NCI-H1694 (cell line): ENCODE results near the gene FFAR4.

ENCODE experiments used
- DNase-seq: peaks from one replicate; lab custom pipeline; 2025; lab: John Stamatoyannopoulos, UW

FFAR4 gene

DNA sequence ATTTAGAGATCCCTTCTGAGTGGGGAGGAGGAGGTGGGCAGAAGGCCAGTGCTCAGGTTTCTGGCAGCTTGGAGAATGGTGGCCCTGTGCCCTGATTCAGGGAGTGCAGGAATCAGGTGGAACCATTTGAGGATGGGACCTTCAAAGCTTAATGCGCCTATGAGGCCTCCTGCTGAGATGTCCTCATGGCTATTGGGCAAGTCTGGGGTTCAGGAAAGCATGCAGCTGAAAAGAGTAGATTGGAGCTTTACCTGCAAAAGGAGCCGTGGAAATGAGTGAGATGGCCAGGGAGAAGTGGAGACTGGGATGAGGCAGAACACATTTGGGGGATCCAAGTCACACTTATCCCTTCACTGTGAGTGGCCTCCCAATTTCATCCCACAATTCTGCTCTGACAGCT lies 6.1 kb downstream of the FFAR4 start:
- DNase-seq = no peak

- no peak for DNase-seq
Observed at GRCh38 chr10:93573051-93573909, 6.8 kb downstream of the FFAR4 start.

GRCh38 chr10:93573924-93574323 lies 7.5 kb downstream of the FFAR4 start:
- no peak for DNase-seq

- DNase-seq = no peak
Observed at GRCh38 chr10:93576888-93577287, 10.4 kb downstream of the FFAR4 start.

DNA sequence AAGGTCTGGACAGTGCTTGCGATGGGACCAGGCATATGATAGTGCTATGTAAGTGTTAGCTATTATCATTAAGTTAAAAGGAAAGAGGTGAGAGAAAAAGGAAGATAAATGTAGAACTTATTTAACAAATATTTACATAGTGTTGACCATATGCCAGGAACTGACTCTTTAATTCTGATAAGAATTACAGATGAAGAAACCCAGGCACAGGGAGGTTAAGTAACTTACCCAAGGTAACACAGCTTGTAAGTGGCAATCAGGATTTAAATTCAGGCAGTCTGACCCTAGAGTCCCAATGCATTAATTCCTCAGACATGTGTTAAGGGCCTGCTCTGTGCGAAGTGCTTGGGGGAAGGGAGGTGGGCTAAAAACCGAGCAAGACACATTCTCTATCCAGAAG lies 11.1 kb downstream of the FFAR4 start:
- no peak for DNase-seq

GRCh38 chr10:93579089-93579488 lies 12.6 kb downstream of the FFAR4 start:
- no peak for DNase-seq

DNA sequence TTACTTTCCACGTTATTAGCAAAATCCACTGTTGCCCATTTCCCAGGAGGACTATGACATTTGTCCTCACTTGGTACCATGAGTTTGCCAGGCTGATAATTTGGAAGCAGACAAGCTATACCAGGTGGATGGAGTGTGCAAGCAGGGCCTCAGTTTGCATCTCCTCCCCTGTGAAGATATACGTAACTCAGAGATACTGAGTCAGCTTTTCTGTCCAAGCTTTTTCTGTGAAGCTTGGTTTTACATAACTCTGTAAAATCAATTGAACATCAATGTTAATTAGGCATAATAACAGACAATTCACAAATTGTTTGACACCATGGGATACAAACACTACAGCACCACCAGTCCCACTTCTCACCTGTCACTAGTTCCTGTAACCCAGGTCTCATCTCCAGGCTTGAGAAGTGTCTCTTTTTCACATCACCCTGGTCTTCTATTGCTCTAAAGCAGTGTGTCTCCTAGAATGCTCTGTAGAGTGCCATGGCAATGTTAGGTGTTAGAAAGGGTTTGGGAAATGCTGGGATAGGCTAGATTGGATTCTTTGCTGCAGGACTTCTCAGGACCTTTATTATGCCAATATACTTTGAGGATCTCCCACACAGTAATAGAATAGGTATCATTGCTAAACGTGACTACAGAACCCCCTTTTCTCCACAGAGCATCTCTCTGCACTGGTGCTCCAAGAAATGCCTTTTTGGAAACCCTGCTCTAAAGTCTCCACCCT lies 13.7 kb downstream of the FFAR4 start:
- DNase-seq = no peak

DNA sequence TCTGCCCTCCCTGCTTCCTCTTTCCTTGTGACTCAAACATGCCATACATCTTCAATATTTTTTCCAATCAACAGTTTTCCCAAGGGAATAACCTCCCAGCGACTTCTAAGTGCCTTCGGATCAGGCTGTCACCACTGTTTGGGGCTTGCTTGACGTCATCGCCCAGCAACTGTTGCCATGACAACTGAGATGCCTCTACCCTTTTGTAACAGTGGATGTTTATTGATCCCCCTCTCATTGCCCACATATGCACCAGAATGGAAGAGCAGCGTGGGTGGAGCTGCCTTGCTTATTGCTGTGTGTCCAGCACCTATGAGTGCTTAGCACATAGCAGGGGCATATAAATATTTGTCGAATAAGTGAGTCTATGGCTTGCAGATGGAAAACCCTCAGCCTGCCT lies 14.4 kb downstream of the FFAR4 start:
- DNase-seq = no peak

- no peak for DNase-seq
Observed at GRCh38 chr10:93584445-93584844, 18.0 kb downstream of the FFAR4 start.

DNA sequence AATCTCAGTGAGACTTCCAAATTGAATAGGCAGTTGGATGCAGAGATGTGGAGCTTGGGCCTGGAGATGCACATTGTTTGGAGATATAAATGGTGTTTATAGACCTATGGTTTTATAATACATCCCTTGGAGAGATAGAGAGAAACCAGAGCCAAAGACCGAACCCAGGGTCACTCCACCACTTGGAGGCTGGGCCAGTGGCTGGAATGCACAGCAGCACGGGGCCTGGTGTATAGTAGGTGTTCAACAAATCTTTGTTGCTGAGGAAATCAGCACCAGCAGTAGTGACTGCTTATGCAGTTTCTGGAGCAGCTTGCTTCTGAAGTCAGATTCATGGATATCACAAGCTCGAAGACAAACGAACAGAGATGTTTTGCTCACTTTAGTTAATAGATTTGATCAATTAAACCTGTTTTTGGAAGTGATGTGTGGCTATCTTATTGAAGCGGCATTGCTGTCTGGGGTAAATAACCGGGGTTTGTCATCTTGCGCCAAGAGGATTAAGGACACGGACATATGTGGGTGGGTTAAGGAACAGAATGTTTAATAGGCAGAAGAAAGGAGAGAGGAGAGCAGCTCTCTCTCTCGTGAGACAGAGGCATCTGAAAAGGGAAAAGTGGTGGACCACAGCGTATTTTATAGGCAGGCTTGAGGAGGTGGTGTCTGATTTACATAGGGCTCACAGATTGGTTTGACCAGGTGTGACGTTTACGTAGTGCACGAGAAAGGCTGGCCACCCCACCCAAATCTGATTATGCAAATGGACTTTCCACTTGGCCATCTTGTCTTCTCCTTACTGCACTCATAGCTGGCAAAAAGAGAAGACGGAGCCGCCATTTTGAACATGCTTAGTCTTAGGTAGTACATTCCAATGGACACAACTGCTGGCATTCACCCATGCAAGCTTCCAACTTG lies 23.4 kb downstream of the FFAR4 start:
- DNase-seq = no peak

DNA sequence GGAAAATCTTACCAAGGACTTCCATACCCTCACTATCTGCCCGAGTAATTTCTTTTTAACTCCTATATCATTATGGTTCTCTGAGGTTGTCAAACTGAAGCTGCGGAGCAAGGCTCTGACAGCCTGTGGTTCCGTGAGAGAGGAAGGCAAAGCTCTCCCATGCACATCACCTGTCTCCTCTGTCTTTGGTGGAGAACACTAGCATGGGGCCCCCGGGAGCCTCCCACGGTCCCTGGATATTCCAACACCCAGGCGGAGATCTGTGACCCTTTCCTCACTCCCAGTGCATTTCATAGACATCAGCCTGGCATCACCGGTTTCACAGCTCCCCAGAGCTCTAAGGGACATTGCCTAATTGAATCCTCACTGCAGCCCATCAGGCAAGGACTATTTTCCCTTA lies 24.2 kb downstream of the FFAR4 start:
- no peak for DNase-seq

DNA sequence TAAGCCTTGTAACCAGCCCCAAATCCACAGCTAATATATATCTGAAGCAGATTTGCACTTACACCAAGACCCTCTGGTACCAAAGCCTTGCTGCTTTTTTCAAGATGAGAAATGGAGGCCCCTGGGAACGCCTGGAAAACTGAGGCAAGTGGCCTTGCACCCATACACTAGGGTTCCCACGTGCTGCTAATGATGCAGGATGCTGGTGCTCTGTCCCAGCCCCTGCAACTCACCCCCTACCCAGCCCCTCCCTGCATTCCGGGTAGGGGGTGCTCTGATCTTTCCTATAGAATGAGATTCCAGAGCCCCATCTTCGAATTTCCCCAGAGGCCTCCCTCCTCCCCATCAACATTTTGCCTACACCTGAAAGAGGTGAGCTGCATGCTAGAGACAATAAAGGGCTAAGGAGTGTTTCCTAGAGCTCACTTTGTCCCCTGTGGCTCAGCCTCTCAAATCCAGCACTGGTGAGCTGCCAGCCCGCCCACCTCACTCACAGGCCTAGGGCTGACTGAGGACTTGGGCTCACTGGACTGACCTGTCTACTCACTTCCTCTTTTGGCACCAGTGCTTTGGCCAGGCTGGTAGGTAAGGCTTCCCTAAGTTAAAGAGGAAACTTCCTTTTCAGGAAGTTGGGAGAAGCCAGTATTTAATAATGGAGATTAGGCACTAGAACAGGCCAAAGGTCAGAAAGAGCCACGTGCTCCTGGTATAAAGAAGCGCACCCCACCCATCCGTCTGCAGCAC lies 24.8 kb downstream of the FFAR4 start:
- DNase-seq = no peak

GRCh38 chr10:93593254-93593653 lies 26.8 kb downstream of the FFAR4 start:
- no peak for DNase-seq

- DNase-seq = no peak
Observed at GRCh38 chr10:93593749-93594148, 27.3 kb downstream of the FFAR4 start.

- DNase-seq = no peak
Observed at GRCh38 chr10:93594518-93594917, 28.1 kb downstream of the FFAR4 start.

- no peak for DNase-seq
Observed at GRCh38 chr10:93595378-93596161, 29.1 kb downstream of the FFAR4 start.

DNA sequence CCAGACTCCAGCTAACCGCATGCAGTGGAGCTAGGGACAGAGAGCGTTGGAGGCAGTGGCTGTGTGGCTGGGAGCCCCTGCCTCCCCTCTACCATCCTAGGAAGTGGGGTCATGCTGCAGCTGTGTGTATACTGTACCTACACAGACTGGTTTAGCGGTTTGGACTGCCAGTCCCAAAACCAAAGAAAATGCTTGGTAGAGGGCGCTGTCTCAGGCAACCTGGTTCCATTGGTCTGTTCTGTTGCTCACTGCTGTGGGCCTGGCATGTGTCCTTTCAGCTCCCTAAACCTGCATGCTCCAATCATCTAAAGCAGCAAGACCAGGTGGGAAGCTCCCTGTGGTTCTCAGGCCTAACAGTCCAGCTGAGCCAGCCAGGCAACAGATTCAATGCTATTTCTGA lies 30.1 kb downstream of the FFAR4 start:
- DNase-seq = no peak

GRCh38 chr10:93597075-93597599 lies 30.7 kb downstream of the FFAR4 start:
- no peak for DNase-seq

DNA sequence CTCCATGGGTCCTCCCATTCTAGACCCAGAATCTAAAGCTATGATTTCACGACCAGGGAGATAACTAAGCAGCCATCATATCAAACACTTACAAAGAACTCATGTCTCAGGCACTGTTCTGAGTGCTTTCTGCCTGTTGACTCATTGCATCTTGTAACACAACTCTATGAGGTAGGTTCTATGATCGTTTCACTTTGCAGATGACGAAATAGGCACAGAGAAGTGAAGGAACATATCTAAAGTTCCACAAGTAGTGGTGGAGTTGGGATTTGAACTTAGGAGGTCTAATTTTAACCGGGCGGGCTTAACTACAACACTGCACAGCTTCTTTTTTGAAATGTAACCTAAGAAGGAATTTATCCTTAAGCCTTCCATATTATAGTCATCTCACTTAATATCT lies 31.7 kb downstream of the FFAR4 start:
- DNase-seq = no peak

DNA sequence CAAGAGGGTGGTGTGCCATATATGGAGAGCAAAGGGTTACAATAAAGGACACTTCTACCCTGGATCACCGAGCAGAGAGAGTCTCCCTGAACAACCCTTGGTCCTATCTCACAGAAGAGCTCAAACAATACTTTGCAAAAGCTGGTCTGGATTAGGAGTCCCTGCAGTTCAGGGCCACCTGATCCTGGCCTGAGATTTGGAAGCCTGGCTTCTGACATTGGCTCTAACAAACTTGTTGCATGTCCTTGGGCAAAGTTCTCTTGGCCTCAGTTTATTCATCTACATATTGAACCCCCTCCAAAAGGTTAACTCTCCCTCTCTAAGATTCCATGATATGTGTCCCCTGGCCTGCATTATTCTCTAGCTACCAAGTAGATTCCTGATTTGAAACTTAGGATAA lies 32.9 kb downstream of the FFAR4 start:
- no peak for DNase-seq

- DNase-seq = no peak
Observed at GRCh38 chr10:93599778-93600177, 33.3 kb downstream of the FFAR4 start.
